HepG2 (cell line): ENCODE measurements around the gene MAPK14. TPM values are rescaled to one million over a fixed set of nuclear protein-coding genes. Genes with fewer than 3 reads are reported as not detected.
A peak's percentile ranks its signal among the peaks of the same experiment; 100 is the strongest.

ENCODE experiments used
- ETS1 ChIP-seq: sonication (generic); formaldehyde crosslinking; IDR thresholded peaks from 2 replicates; pipeline ENCODE4 v1.4.0; 2020; ENCODE audit warnings: missing genetic modification reagents
- HDAC6 ChIP-seq: fragments of 200-600 bp; sonication (generic); IDR thresholded peaks from 2 replicates; pipeline ENCODE4 v1.7.0; 2017; ENCODE audit warnings: mild to moderate bottlenecking, antibody characterized with exemption, low read length, low read depth
- KLF11 ChIP-seq: IDR thresholded peaks from 2 replicates; pipeline ENCODE4 v1.6.1; 2016; ENCODE audit warnings: missing compliant biosample characterization
- LRRFIP1 ChIP-seq: sonication (generic); formaldehyde crosslinking; conservative IDR thresholded peaks from 2 replicates; pipeline ENCODE4 v1.4.0; 2020; ENCODE audit warnings: missing genetic modification reagents
- NFKBIZ ChIP-seq: IDR thresholded peaks from 2 replicates; pipeline ENCODE4 v1.6.1; 2018; ENCODE audit warnings: missing genetic modification reagents, missing compliant biosample characterization
- PATZ1 ChIP-seq: sonication (generic); formaldehyde crosslinking; IDR thresholded peaks from 2 replicates; pipeline ENCODE4 v1.4.0; 2020; ENCODE audit warnings: missing genetic modification reagents
- PCBP1 ChIP-seq: fragments of 200-400 bp; formaldehyde crosslinking; IDR thresholded peaks from 2 replicates; pipeline ENCODE4 v1.6.1; 2017; ENCODE audit warnings: mild to moderate bottlenecking, low read depth, low read length, borderline replicate concordance
- PHF8 ChIP-seq: sonication (generic); formaldehyde crosslinking; IDR thresholded peaks from 2 replicates; pipeline ENCODE4 v1.5.0; 2020; ENCODE audit warnings: missing genetic modification reagents
- RBM22 ChIP-seq: fragments of 200-400 bp; formaldehyde crosslinking; optimal IDR thresholded peaks from 2 replicates; pipeline ENCODE3; 2017; ENCODE audit warnings: mild to moderate bottlenecking, low read length, moderate library complexity
- SIX4 ChIP-seq: sonication (generic); formaldehyde crosslinking; IDR thresholded peaks from 2 replicates; pipeline ENCODE4 v1.4.0; 2020; ENCODE audit warnings: missing genetic modification reagents
- SSRP1 ChIP-seq: IDR thresholded peaks from 2 replicates; pipeline ENCODE4 v1.6.1; 2016; ENCODE audit warnings: control low read depth
- TCF7L2 ChIP-seq: IDR thresholded peaks from 2 replicates; pipeline ENCODE4 v1.6.1; 2011; ENCODE audit warnings: mild to moderate bottlenecking, low read depth, low read length, moderate library complexity
- TRIM24 ChIP-seq: sonication (generic); formaldehyde crosslinking; IDR thresholded peaks from 2 replicates; pipeline ENCODE4 v1.8.0; 2022; ENCODE audit warnings: mild to moderate bottlenecking, missing genetic modification reagents
- ZFP36L2 ChIP-seq: sonication (generic); formaldehyde crosslinking; IDR thresholded peaks from 2 replicates; pipeline ENCODE4 v1.4.0; 2020; ENCODE audit warnings: missing genetic modification reagents
- ZNF10 ChIP-seq: sonication (generic); formaldehyde crosslinking; IDR thresholded peaks from 2 replicates; pipeline ENCODE4 v1.4.0; 2020; ENCODE audit warnings: mild to moderate bottlenecking, low read depth, missing genetic modification reagents, borderline replicate concordance
- ZNF7 ChIP-seq: IDR thresholded peaks from 2 replicates; pipeline ENCODE4 v1.6.1; 2016; ENCODE audit warnings: missing biosample characterization, missing genetic modification reagents
- ZNF780A ChIP-seq: sonication (generic); formaldehyde crosslinking; IDR thresholded peaks from 2 replicates; pipeline ENCODE4 v1.8.0; 2022; ENCODE audit warnings: mild to moderate bottlenecking, missing genetic modification reagents, moderate library complexity
- ZNF878 ChIP-seq: sonication (generic); formaldehyde crosslinking; IDR thresholded peaks from 2 replicates; pipeline ENCODE4 v1.8.1; 2023; ENCODE audit warnings: mild to moderate bottlenecking, missing genetic modification reagents, moderate library complexity
- polyA plus RNA-seq, 8 experiments: library from polyadenylated mRNA; depleted of rRNA in 3 of 8; stranded (reverse) in 7 of 8; unstranded in 1 of 8; fragments of >200 nt; fragmentation: Illumina TruSeq in 4 of 8; extraction: Trizol in 4 of 8; gene quantifications; 2 replicates each; pipeline versions ENCODE4 v1.2.1 to v1.2.3, GENCODE V29; 2011 to 2016; ENCODE audit warnings: low read depth in 4 of 8, missing spikeins in 1 of 8, mixed read lengths in 1 of 8; ENCODE audit not compliant: insufficient read depth in 1 of 8
- total RNA-seq, 5 experiments: library from RNA; depleted of rRNA; stranded (reverse); fragments of >200 nt; fragmentation: Illumina TruSeq; extraction: Trizol; gene quantifications; 2 replicates each; pipeline ENCODE4 v1.2.3, GENCODE V29; 2016; ENCODE audit warnings: low read depth in 1 of 5
- TF ChIP-seq, protein P1 (sequence below), 2 experiments: sonication (generic) in 1 of 2; formaldehyde crosslinking in 1 of 2; IDR thresholded peaks; 2 replicates each; pipeline versions ENCODE4 v1.4.0 to v1.6.1; 2016 to 2020; ENCODE audit warnings: borderline replicate concordance in 1 of 2, low read depth in 1 of 2, mild to moderate bottlenecking in 1 of 2, missing genetic modification reagents in 1 of 2

Gene MAPK14
- total and polyA plus RNA-seq, 2 of the 13 experiments (the other 11 are each of a cell fraction or from before 2014, with no cell fraction given): 66.3 to 67.3 TPM

GRCh38 chr6:36095497-36096391, 68.1 kb downstream of the MAPK14 start (continued):
- TF ChIP-seq, protein P1, sequence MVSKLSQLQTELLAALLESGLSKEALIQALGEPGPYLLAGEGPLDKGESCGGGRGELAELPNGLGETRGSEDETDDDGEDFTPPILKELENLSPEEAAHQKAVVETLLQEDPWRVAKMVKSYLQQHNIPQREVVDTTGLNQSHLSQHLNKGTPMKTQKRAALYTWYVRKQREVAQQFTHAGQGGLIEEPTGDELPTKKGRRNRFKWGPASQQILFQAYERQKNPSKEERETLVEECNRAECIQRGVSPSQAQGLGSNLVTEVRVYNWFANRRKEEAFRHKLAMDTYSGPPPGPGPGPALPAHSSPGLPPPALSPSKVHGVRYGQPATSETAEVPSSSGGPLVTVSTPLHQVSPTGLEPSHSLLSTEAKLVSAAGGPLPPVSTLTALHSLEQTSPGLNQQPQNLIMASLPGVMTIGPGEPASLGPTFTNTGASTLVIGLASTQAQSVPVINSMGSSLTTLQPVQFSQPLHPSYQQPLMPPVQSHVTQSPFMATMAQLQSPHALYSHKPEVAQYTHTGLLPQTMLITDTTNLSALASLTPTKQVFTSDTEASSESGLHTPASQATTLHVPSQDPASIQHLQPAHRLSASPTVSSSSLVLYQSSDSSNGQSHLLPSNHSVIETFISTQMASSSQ (IDR thresholded peaks at IDR 0.05; ENCODE audit: low read depth): peak; percentile 74; the same call in 1 of the 2 replicates
- TF ChIP-seq, protein P1 (CRISPR knock-in tag; IDR thresholded peaks at IDR 0.05; ENCODE audit: borderline replicate concordance): peak; percentile 78; the same call in 1 of the 2 replicates
- TF ChIP-seq PHF8 (CRISPR knock-in tag) (peak; percentile 51; the same call in 1 of the 2 replicates), PCBP1 (no peak), KLF11 (CRISPR knock-in tag) (peak; percentile 81; the same call in 1 of the 2 replicates), TCF7L2 (no peak), HDAC6 (no peak), PATZ1 (CRISPR knock-in tag) (peak; percentile 78), TRIM24 (CRISPR knock-in tag) (0 out of 2 replicates have a peak, but pooled peaks have one; percentile 38), SSRP1 (CRISPR knock-in tag) (no peak), ZFP36L2 (CRISPR knock-in tag) (no peak), LRRFIP1 (no peak), ZNF780A (peak; percentile 56; the same call in 1 of the 2 replicates), ZNF7 (0 out of 2 replicates have a peak, but pooled peaks have one; percentile 34), ZNF10 (CRISPR knock-in tag) (no peak), NFKBIZ (peak; percentile 93; the same call in 1 of the 2 replicates), RBM22 (peak; percentile 52), SIX4 (peak; percentile 54; the same call in 1 of the 2 replicates), ZNF878 (CRISPR knock-in tag) (peak; percentile 67; the same call in 1 of the 2 replicates), ETS1 (no peak)
